Activated CD8-positive, alpha-beta memory T cell treated with anti-CD3 and anti-CD28 coated beads for 36 hours (primary cell): ENCODE results near the gene CNGA2. TPM values are rescaled to one million over a fixed set of nuclear protein-coding genes. Genes with fewer than 3 reads are reported as not detected.

Experiments
- CTCF ChIA-PET: fragments of 350-600 bp; sonication (Branson Sonifier 250); formaldehyde crosslinking; loops from one replicate; lab custom pipeline; 2021; ENCODE audit warnings: antibody characterized with exemption; lab: Charles Lee
- POLR2A ChIA-PET: fragments of 350-600 bp; sonication (Branson Sonifier 250); formaldehyde crosslinking; loops from one replicate; lab custom pipeline; 2021; ENCODE audit warnings: antibody characterized with exemption; lab: Charles Lee
- total RNA-seq, 2 experiments: library from RNA; stranded (reverse); gene quantifications; one replicate each; pipeline ENCODE4 v1.2.3, GENCODE V29; 2021

CNGA2 gene
- total RNA-seq, 2 experiments from 2014 or later: not detected

DNA sequence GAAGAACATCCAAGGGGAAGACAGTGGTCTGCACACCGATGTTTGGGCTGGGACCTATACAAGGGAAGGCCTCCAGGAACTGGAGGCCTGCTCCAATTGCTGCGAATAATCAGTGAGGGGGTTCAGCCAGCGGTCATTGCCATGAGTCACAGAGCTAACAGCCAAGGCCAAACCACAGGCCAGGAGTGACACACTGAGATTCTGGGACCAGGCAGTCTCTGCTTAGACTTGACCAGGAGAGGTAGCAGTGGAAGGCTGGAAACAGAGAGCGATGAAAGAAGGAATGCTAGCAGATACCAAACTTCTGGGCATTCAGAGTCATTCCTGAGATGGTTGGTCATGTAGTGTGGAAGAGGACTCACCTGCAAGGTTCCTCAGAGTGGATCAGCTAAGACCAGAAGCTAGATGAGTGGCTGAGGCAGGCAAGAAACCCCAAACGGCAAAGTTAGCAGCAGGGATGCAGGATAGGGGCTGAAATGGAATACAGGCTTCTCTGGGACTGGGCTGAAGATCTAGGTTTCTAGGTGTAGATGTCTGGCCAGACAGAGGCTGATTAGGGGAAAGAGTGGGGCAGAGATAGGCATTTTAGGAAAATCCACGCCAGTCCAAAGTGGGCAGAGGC lies 54.7 kb downstream of the CNGA2 start:
- POLR2A ChIA-PET: no interaction called here

DNA sequence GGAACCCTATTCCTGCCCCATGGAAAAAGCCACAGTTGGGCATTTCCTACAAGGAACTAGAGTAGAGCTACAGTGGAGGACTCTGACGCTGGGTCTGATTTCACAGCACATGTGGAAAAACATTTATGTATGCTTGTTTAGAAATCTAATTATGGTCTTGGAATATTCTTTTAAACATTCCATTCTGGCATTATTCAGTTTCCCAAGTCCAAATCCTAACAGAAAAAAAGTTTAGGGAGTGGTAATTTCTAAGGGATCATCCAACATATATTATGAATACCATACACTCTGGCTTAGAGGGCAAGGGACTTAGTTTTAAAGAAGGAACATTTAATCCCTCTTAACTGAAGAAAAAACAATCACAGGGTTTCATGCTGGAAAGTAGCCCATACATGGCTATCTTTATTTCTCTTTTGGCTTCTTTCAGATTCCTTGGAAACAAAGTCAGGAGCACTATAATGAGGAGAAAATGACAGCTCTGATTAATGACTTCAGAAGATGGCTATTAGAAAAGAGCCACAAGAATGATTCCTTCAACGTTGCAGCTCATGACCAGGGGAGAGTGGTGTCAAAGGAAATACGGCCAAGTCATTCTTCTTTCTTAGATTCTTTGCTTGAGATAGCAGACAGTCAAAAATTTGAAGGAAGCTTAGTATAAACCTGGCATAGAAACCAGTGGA lies 56.1 kb downstream of the CNGA2 start:
- CTCF ChIA-PET: no interaction called here
- POLR2A ChIA-PET: no interaction called here

More for the DNA sequence above, 54.7 kb downstream of the CNGA2 start:
- CTCF ChIA-PET: no interaction called here

DNA sequence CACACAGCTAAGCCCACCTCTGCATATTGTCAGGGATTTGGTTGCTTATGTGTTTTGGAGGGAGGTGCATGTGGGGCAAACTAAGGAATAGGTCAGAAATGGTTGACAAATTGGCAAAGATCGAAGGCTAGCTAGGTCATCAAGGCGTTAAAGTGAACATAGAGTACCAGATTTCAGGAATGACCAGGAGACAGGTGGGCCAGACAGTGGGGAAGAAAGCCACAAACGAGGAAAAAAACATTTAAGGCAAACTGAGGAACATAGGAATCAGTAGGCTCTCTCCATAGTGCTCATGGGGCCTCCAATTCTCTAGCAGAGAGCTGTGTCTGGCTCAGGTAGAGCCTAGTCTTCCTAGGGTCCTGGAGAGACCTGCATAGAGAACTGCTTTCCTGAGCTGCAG lies 57.4 kb downstream of the CNGA2 start:
- CTCF ChIA-PET: no interaction called here

DNA sequence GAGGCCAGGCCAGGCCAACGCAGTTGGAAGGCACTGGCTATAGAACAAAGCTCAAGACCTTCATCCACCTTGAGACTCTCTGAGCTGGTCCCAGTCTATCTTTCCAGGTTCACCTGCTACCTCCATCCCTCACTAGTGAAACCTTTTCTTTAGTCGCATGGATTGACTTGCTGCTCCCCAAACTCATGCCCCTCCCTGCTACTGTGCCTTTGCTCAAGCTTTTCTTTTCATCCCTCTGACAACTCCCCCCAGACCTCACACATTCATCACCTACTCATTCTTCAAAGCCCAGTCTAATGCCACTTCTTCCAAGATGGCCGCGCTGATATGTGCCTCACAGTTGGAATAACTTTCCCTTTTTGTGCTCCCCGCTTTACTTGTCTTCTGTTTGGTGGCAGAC lies 58.0 kb downstream of the CNGA2 start:
- CTCF ChIA-PET: no interaction called here
- POLR2A ChIA-PET: no interaction called here

More for the DNA sequence above, 57.4 kb downstream of the CNGA2 start:
- POLR2A ChIA-PET: no interaction called here

DNA sequence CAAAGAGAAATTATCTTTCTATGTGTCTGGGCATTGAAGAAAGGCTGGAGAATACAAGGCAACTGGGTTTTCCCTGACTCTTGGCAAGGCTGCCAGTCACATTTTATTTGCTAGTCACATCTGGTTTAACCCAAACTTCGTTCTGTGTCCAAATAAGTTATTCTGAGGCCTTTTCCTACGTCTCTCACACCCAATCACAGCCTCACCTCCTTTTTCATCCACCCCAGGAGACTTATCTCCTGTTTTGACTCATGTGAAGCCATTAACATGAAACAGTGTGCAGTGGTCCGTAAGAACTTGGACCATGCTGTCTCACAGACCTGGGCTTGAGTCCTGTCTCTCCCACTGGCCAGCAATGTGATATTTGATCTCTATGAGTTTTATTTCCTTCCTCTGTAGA lies 59.3 kb downstream of the CNGA2 start:
- POLR2A ChIA-PET: no interaction called here
- CTCF ChIA-PET: no interaction called here

Other genes with a start within 250 kb of the CNGA2 start
- gene PASD1, start 171.1 kb upstream of the CNGA2 start, total RNA-seq: not detected
- gene PRRG3, start 39.3 kb upstream of the CNGA2 start, total RNA-seq: not detected
- gene FATE1, start 18.7 kb upstream of the CNGA2 start, total RNA-seq: not detected
- gene MAGEA4, start 178.1 kb downstream of the CNGA2 start, total RNA-seq: not detected
- not detected for gene GABRE, start 239.9 kb downstream of the CNGA2 start, total RNA-seq